ACC112 (cell line): ENCODE measurements around the gene PAX4.
A peak's percentile ranks its signal among the peaks of the same experiment; 100 is the strongest.

Source experiments
- H2AFZ ChIP-seq: fragments of 200-600 bp; sonication (generic); one replicate; pipeline ENCODE4 v1.6.0; 2017; ENCODE audit warnings: antibody characterized with exemption, low read length; ENCODE audit not compliant: unreplicated experiment
- H3K27ac ChIP-seq: fragments of 200-600 bp; sonication (generic); 2 replicates; pipeline ENCODE4 v1.5.1; 2014; ENCODE audit warnings: low read depth, mild to moderate bottlenecking, antibody characterized with exemption, low read length, moderate library complexity
- H3K27me3 ChIP-seq: fragments of 200-600 bp; sonication (generic); 2 replicates; pipeline ENCODE4 v1.6.1; 2014; ENCODE audit warnings: mild to moderate bottlenecking, antibody characterized with exemption, low read length, moderate library complexity, mixed read lengths; ENCODE audit not compliant: insufficient read depth
- H3K36me3 ChIP-seq: fragments of 200-600 bp; sonication (generic); 2 replicates; pipeline ENCODE4 v1.6.1; 2016; ENCODE audit warnings: mild to moderate bottlenecking, antibody characterized with exemption, low read length, moderate library complexity, mixed read lengths; ENCODE audit not compliant: insufficient read depth
- H3K4me1 ChIP-seq: fragments of 200-600 bp; sonication (generic); one replicate; pipeline ENCODE4 v1.6.1; 2016; ENCODE audit warnings: low read length, mixed read lengths; ENCODE audit not compliant: insufficient read depth, unreplicated experiment, control insufficient read depth
- H3K4me3 ChIP-seq: fragments of 200-600 bp; sonication (generic); 2 replicates; pipeline ENCODE4 v1.5.1; 2014; ENCODE audit warnings: mild to moderate bottlenecking, low read depth, low read length
- H3K79me2 ChIP-seq: fragments of 200-600 bp; sonication (generic); one replicate; pipeline ENCODE4 v1.6.0; 2016; ENCODE audit warnings: low read length; ENCODE audit not compliant: control insufficient read depth, unreplicated experiment, insufficient read depth

The PAX4 gene

GRCh38 chr7:127629268-127629854 lies 11.4 kb upstream of the PAX4 start:
- H3K27me3 ChIP-seq: peaks cover 12% of the 10 kb centered on the region
- peak overlapping the region; percentile 8 for H2AFZ ChIP-seq
- no peak overlapping the region for H3K27ac ChIP-seq
- no peaks in the 10 kb centered on the region for H3K79me2 ChIP-seq
- no peak overlapping the region for H3K4me3 ChIP-seq
- peaks cover under 1% of the 10 kb centered on the region for H3K4me1 ChIP-seq
- no peaks in the 10 kb centered on the region for H3K36me3 ChIP-seq

DNA sequence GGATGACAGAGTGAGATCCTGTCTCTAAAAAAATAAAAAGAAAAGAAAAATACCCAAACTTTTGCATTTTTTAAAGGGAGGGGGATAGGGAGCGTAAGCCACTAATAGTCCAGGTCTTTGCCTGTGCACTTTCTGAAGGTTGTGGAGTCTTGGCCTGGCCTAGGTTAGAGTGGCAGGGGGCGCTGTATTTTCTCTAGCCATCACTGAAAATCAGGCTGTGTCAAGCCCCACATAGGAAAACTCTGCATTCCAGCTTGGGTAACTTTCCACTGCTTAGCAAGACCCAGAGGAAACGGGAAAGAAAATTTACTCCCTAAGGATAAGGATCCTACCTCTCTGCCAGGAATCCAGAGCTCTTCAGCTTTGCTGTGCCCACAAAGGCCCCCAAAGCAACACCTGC lies 10.5 kb upstream of the PAX4 start:
- no peaks in the 10 kb centered on the region for H3K36me3 ChIP-seq
- no peaks in the 10 kb centered on the region for H3K4me1 ChIP-seq
- no peak overlapping the region for H3K27ac ChIP-seq
- no peak overlapping the region for H2AFZ ChIP-seq
- no peaks in the 10 kb centered on the region for H3K79me2 ChIP-seq
- peaks cover 17% of the 10 kb centered on the region for H3K27me3 ChIP-seq
- H3K4me3 ChIP-seq: no peak overlapping the region

DNA sequence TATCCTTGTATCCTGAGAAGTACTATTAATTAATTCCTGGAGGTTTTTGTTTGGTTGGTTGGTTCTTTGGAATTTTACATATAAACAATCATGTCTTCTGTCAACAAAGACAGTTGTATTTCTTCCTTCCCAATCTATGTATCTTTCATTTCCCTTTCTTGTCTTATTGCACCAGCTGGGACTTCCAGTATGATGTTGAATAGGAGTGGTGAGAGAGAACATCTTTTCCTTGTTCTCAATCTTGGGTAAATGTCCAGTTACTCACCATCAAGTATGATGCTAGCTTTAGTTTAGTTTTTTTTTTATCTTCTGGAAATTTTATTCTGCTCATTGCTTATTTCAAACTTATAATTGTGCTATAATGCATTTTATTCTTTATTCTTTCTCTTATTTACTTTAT lies 7.4 kb upstream of the PAX4 start:
- Histone ChIP-seq H3K4me3 (no peak overlapping the region), H3K4me1 (no peaks in the 10 kb centered on the region), H2AFZ (no peak overlapping the region), H3K79me2 (no peaks in the 10 kb centered on the region), H3K27me3 (peaks cover 47% of the 10 kb centered on the region), H3K36me3 (no peaks in the 10 kb centered on the region), H3K27ac (no peak overlapping the region)

DNA sequence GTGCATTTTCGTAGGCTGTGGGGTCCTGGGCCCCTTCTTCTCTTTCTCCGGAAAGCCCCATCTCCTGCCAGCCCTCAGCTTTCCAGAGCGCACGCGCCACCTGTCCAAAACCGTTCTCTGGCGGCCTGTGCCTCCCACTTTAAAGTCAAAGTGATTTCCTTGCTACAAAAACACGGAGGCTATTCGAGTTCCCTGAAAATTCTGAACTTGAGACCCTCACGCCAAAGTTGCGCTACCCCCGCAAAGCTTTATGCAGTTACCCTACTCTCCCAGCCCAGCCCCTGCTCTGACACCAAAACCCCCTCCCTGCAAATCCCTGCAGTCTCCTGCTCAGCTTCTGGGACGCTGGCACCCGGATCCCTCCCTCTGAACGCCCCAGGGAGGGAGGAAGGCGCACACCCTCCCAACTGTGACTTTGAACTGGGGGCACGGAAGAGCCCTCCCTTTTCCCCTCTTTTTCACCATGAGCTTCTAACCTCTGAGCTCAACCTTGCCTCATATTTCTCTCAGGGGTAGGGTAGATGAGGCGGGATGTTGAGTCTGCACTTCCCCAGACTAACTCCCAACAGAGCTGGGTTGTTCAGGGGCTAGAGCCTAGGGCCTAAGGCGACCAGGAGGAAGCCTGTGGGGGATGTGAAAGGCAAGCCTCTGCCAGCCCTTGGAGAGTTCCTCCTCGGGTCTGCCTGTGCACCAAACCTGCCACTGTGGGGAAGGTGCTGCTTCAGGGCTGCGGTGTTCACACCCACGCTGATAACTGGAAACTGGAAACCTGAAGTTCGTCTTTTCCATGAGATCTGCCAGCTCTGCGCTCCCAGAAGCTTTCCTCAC lies 2.7 kb upstream of the PAX4 start:
- Histone ChIP-seq H3K27ac (no peak overlapping the region), H2AFZ (no peak overlapping the region), H3K36me3 (no peaks in the 10 kb centered on the region), H3K4me1 (no peaks in the 10 kb centered on the region), H3K27me3 (peaks cover 94% of the 10 kb centered on the region), H3K79me2 (no peaks in the 10 kb centered on the region), H3K4me3 (0 out of 2 replicates have a peak overlapping the region, but pooled peaks have one; percentile 40)

DNA sequence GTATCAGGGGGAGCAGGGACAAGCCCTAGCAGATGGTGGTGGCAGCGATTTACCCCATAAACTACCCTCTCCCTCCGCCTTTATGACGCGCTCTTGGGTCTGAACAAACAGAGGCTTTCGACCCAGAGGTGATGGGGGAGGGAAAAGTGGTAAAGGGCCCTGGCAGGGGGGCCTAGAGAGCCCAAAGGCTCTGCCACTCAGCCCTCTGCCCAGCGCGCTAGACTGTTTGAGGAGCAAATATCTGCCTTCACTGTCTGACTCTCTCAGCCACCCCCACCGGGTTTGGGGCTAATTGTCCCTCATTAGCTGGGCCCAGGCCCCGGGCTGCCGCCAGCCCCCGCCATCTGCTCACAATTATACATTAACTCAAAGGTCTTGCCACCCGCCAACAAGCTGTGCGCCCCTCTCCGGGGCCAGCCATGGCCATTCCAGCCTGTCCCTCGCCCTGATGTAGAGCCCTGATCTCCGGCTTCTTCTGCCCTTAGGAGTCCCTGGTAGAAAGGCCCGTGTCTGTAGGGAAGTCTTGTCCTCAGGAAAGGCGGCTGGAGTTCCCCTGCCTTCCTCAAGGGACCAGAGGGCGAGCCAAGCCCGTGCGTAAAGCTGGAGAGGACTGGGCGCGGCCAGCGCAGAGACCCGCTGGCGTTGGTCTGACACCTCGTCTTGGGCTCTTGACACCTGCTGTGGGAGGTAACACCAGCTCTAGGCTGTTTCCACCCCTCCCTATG lies 1.9 kb upstream of the PAX4 start:
- no peak overlapping the region for H3K27ac ChIP-seq
- no peaks in the 10 kb centered on the region for H3K4me1 ChIP-seq
- H3K27me3 ChIP-seq: peaks cover 95% of the 10 kb centered on the region
- 0 out of 2 replicates have a peak overlapping the region, but pooled peaks have one; percentile 30 for H3K4me3 ChIP-seq
- H3K36me3 ChIP-seq: no peaks in the 10 kb centered on the region
- no peak overlapping the region for H2AFZ ChIP-seq
- H3K79me2 ChIP-seq: no peaks in the 10 kb centered on the region

GRCh38 chr7:127618775-127619174 lies 833 bp upstream of the PAX4 start:
- Histone ChIP-seq H3K4me1 (no peaks in the 10 kb centered on the region), H3K79me2 (no peaks in the 10 kb centered on the region), H3K36me3 (no peaks in the 10 kb centered on the region), H3K27me3 (peaks cover 99% of the 10 kb centered on the region), H3K27ac (no peak overlapping the region), H3K4me3 (no peak overlapping the region), H2AFZ (no peak overlapping the region)

DNA sequence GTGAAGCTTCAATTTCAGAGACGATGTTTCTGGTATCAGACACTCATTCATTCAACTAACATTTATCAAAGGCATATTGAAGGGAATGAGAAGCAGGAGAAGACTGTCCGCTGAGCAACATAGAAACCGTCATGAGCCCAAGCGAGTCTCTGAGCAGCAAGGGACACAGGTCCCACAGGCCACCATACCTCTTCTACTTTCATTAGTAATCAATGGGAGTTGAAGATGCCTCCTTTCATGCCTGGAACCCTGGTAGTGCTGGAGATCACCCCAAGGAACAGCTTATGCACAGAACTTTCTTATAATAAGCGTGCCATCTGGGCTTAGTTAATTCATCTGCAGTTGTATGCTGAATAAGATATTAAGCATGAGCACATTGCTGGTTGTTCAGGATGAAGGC lies 1.2 kb downstream of the PAX4 start:
- no peak overlapping the region for H3K4me3 ChIP-seq
- H3K79me2 ChIP-seq: no peaks in the 10 kb centered on the region
- no peak overlapping the region for H2AFZ ChIP-seq
- H3K27ac ChIP-seq: no peak overlapping the region
- H3K36me3 ChIP-seq: no peaks in the 10 kb centered on the region
- H3K4me1 ChIP-seq: no peaks in the 10 kb centered on the region
- H3K27me3 ChIP-seq: peaks cover 87% of the 10 kb centered on the region

- Histone ChIP-seq H3K79me2 (no peaks in the 10 kb centered on the region), H2AFZ (no peak overlapping the region), H3K4me1 (no peaks in the 10 kb centered on the region), H3K36me3 (no peaks in the 10 kb centered on the region), H3K27me3 (peaks cover 51% of the 10 kb centered on the region), H3K4me3 (no peak overlapping the region), H3K27ac (no peak overlapping the region)
Measured at GRCh38 chr7:127612263-127612662, 5.7 kb downstream of the PAX4 start.

DNA sequence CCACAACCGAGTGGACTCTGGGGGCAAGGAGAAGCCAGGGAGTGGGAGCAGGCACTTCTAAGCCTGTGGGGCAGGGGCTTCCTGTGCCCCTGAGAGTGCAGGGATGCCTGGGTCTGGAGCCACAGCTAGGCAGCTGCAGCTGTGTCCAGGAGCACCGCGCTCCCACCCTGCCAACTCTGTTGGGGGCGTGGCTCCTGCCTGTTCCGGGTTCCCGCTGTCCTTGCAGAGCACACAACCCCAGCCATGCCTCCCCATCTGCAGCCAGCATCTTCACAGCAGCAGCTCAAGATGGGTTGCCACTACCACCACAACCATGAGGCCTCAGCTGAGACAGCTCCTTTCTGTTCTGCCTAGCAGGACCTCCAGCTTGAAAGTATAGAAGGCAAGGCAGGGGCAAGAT lies 8.6 kb downstream of the PAX4 start:
- Histone ChIP-seq H3K4me1 (no peaks in the 10 kb centered on the region), H3K4me3 (no peak overlapping the region), H3K27me3 (peaks cover 21% of the 10 kb centered on the region), H3K36me3 (no peaks in the 10 kb centered on the region), H3K27ac (no peak overlapping the region), H2AFZ (no peak overlapping the region), H3K79me2 (no peaks in the 10 kb centered on the region)

GRCh38 chr7:127608446-127608845 lies 9.5 kb downstream of the PAX4 start:
- peaks cover 13% of the 10 kb centered on the region for H3K27me3 ChIP-seq
- no peaks in the 10 kb centered on the region for H3K36me3 ChIP-seq
- H3K4me1 ChIP-seq: no peaks in the 10 kb centered on the region
- no peaks in the 10 kb centered on the region for H3K79me2 ChIP-seq
- no peak overlapping the region for H3K27ac ChIP-seq
- H2AFZ ChIP-seq: no peak overlapping the region
- H3K4me3 ChIP-seq: no peak overlapping the region
